HG03469 (cell line): ENCODE results near the gene PIH1D1.
"Not testable (repeated sequence)": the region's sequence is repeated elsewhere in the genome, so short reads cannot be mapped to it uniquely, and the experiment has no call there.

Experiments used
- ATAC-seq: cut with Tn5 transposase; IDR thresholded peaks from one replicate; pipeline ENCODE4 v1.9.1; 2021; ENCODE audit warnings: mild to moderate bottlenecking, moderate library complexity, moderate number of reproducible peaks; ENCODE audit not compliant: unreplicated experiment

The PIH1D1 gene

GRCh38 chr19:49481020-49481683 is 29.5 kb upstream of the PIH1D1 start:
- ATAC-seq = no peak

- no peak for ATAC-seq
Measured at GRCh38 chr19:49479975-49480628, 28.5 kb upstream of the PIH1D1 start.

- no peak for ATAC-seq
Measured at GRCh38 chr19:49475995-49476880, 24.6 kb upstream of the PIH1D1 start.

GRCh38 chr19:49475191-49475917 is 23.7 kb upstream of the PIH1D1 start:
- no peak for ATAC-seq

- ATAC-seq = no peak
Measured at GRCh38 chr19:49474542-49474924, 22.9 kb upstream of the PIH1D1 start.

GRCh38 chr19:49473868-49474541 is 22.4 kb upstream of the PIH1D1 start, which contains the start of gene FLT3LG:
Gene FLT3LG (plus strand): TSS chr19:49474215. CDS start chr19:49474640, 425 bp downstream.
- ATAC-seq = no peak

GRCh38 chr19:49473501-49473867 is 21.9 kb upstream of the PIH1D1 start:
- ATAC-seq = not testable (repeated sequence)

GRCh38 chr19:49472936-49473335 is 21.3 kb upstream of the PIH1D1 start:
- ATAC-seq = no peak

- no peak for ATAC-seq
Measured at GRCh38 chr19:49470615-49470978, 19.0 kb upstream of the PIH1D1 start.

GRCh38 chr19:49469828-49470614 is 18.4 kb upstream of the PIH1D1 start:
- no peak for ATAC-seq

GRCh38 chr19:49468746-49469447 is 17.3 kb upstream of the PIH1D1 start:
- peak; percentile 43 for ATAC-seq

GRCh38 chr19:49468199-49468598 is 16.6 kb upstream of the PIH1D1 start:
- no peak for ATAC-seq

- no peak for ATAC-seq
Measured at GRCh38 chr19:49465371-49465770, 13.8 kb upstream of the PIH1D1 start.

- no peak for ATAC-seq
Measured at GRCh38 chr19:49463960-49464740, 12.5 kb upstream of the PIH1D1 start.

GRCh38 chr19:49462492-49462891 is 10.9 kb upstream of the PIH1D1 start:
- ATAC-seq = no peak

GRCh38 chr19:49461656-49462055 is 10.0 kb upstream of the PIH1D1 start:
- ATAC-seq = no peak

- not testable (repeated sequence) for ATAC-seq
Measured at GRCh38 chr19:49461130-49461529, 9.5 kb upstream of the PIH1D1 start.

- no peak for ATAC-seq
Measured at GRCh38 chr19:49459388-49459787, 7.8 kb upstream of the PIH1D1 start.
